OCI-LY3 (cell line): ENCODE results near the gene TUBA4A.

ENCODE experiments used
- CTCF ChIP-seq: fragments of 200-600, 300-600 bp; sonication (generic); IDR thresholded peaks from 2 replicates; pipeline ENCODE4 v1.5.1; 2014; ENCODE audit warnings: antibody characterized with exemption, low read length, low read depth
- EZH2phosphoT487 ChIP-seq: fragments of 200-600 bp; shearing (Covaris generic); IDR thresholded peaks from 2 replicates; pipeline ENCODE4 v1.6.1; 2018; ENCODE audit warnings: antibody characterized with exemption, mixed run types, low read depth

GRCh38 chr2:219206328-219207133 is 47.2 kb downstream of the TUBA4A start, which contains the start of gene ZFAND2B:
- TF ChIP-seq CTCF, result no peak
- TF ChIP-seq EZH2phosphoT487, result no peak
